ENCODE measurements around the gene MAPK7.

Gene MAPK7

DNA sequence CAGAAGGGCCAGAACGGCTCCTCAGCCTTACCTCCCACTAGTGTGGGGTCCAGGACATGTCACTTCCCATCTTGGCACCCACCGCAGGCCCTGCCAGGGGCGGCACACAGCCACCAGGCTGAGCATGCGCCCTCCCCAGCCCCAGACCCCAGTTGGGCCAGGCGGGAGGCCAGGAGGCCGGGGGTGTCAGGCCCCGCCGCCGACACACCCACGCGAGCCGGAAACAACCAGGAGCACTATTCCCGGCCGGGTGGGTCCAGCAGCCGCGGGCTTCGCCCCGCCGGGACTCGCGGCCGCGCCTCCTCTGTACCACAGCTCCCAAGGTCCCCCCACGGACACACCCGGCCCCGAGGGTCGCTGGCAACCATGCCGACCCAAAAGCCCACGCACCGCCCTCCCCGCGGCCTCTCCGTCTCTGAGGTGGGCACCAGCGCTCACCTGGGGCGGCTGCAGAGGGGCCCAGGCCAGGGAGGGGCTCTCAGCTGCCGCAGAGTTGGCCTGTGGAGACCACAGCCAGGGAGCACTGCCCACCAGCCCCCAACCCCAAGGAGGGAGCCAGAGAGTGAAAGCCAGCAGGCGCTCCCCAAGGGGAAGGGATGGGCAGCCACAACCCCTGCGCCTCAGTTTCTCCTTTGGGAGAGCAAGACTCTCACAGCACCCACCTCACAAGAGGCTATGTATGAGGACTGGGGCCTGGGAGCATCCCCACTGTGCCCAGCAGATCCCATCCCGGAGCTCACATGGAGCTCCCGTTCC is 33.8 kb upstream of the MAPK7 start:
- TF ChIP-seq, protein P1, sequence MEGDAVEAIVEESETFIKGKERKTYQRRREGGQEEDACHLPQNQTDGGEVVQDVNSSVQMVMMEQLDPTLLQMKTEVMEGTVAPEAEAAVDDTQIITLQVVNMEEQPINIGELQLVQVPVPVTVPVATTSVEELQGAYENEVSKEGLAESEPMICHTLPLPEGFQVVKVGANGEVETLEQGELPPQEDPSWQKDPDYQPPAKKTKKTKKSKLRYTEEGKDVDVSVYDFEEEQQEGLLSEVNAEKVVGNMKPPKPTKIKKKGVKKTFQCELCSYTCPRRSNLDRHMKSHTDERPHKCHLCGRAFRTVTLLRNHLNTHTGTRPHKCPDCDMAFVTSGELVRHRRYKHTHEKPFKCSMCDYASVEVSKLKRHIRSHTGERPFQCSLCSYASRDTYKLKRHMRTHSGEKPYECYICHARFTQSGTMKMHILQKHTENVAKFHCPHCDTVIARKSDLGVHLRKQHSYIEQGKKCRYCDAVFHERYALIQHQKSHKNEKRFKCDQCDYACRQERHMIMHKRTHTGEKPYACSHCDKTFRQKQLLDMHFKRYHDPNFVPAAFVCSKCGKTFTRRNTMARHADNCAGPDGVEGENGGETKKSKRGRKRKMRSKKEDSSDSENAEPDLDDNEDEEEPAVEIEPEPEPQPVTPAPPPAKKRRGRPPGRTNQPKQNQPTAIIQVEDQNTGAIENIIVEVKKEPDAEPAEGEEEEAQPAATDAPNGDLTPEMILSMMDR (IDR thresholded peaks at IDR 0.05; ENCODE audit: insufficient read depth, low read length, missing control alignments): no peak
- ChIA-PET POLR2A (no interaction called here), CTCF (interaction anchor here (2.3 kb wide), 1 partner anchor 10 kb away, joined by 8 read pairs; no protein-coding TSS in a partner anchor)
- H3K4me3 ChIP-seq (ENCODE audit: low read depth, low read length): no peak overlapping the region
- no peak for DNase-seq (ENCODE audit: low read depth, low spot score)

DNA sequence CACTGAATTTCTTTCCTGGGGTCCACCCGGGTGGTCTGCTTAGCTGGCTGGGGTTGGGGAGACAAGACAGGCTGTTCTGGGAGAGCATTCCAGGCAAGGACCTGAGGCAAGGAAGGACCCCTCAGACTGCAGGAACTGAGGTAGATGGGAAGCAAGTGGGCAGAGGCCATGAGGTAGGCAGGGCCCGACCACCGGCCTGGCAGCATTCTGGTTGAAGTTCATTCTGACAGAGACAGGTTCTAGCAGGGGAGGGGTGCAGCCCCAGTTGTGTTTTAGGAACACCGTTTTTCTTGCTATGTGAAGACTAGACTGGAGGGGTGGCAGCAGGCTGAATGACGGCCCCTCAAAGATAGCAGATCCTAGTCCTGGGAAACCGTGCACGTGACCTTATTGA is 33.2 kb upstream of the MAPK7 start:
- H3K4me3 ChIP-seq (ENCODE audit: low read depth, low read length): no peak overlapping the region
- ChIA-PET POLR2A (no interaction called here), CTCF (interaction anchor here (2.3 kb wide), 1 partner anchor 10 kb away, joined by 8 read pairs; no protein-coding TSS in a partner anchor)
- TF ChIP-seq, protein P1 (IDR thresholded peaks at IDR 0.05; ENCODE audit: insufficient read depth, low read length, missing control alignments): no peak
- no peak for DNase-seq (ENCODE audit: low read depth, low spot score)

DNA sequence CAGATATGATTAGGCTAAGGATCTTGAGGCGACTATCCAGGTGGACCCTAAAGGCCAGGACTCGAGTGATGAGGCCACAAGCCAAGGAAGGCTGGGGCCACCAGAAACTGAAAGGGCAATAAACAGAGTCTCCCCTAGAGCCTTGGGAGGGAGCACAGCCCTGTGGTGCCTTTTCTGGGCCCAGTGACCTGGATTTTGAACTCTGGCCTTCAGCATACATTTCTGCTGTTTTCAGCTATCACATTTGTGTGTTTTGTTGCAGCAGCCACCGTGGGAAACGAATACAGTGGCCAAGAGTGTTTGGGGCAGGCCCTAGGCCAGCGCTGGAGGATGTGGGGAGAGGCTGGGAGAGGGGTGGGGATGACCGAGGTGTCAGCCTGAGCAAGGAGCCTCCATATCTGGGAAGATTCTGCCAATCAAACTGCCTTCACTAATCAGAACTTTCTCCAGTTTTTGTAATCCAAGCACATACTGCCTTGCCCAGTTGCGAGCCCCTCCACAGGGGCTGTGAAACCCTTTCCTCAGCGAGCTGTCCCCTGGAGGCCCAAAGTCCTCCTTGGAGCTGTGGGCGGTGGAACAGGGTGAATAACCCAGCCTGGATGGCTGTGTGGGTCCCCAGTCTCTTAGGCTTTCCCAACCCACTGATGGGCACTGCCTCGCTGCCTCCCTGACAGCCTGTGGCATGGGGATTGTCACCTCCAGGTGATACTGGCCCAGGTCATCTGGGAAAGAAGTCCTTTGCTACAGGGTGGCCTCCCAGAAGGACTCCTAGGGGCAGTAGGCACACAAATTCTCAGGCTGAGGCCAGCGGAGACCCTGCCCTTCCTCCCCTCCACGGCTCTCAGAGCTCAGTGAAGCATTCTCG is 32.6 kb upstream of the MAPK7 start:
- no peak for DNase-seq (ENCODE audit: low read depth, low spot score)
- H3K4me3 ChIP-seq (ENCODE audit: low read depth, low read length): no peak overlapping the region
- TF ChIP-seq, protein P1 (IDR thresholded peaks at IDR 0.05; ENCODE audit: insufficient read depth, low read length, missing control alignments): no peak
- ChIA-PET CTCF (interaction anchor here (0.8 to 2.6 kb wide), 6 partner anchors 8 to 101 kb away, joined by 3 to 8 read pairs (median 4); partner anchors contain the start of gene B9D1), POLR2A (no interaction called here)

DNA sequence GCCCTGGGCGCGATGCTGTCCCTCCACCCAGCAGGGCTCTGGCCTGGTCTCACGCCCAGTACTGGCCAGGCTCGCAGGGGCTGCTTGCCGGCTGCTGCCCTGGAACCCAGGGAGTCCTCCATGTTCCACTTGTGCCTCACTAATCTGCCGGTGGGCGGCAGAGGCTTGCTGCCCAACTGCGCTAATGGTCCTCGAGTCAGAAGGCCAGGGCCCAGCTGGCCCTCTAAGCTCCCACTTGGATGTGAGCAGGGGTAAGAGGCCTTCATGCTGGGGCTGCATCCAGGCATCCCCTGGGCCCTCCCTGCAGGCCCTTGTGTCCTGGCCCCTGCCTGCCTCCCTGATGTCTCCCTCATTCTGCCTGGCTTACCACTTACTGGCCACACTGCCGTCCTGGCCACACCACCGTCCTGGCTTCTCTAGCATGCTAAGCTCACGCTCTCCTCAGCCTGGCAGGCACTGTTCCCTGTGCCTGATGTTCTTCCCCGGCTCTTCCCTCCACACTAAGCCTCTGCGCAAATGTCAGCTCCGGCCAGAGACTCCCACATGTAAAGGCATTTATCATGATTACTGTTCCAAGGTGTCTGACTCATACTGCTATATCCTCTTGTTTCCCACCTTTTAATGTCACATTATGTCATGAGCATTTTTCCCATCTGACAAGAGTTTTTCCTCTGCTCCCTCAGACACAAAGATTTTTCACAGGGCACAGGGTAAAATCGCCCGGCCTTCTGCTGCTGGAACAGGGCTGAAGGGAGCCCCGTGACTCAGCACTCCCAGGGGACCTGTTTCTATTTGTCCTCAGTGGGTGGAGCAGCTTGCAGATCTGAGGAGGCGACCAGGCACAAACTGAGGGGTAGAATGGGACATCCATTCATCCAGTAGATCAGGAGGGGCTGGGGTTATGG is 31.7 kb upstream of the MAPK7 start:
- TF ChIP-seq, protein P1 (IDR thresholded peaks at IDR 0.05; ENCODE audit: insufficient read depth, low read length, missing control alignments): no peak
- H3K4me3 ChIP-seq (ENCODE audit: low read depth, low read length): no peak overlapping the region
- ChIA-PET POLR2A (interaction anchor here (1.7 kb wide), 1 partner anchor 31 kb away, joined by 4 read pairs; no protein-coding TSS in a partner anchor), CTCF (interaction anchor here (0.8 to 2.6 kb wide), 7 partner anchors 8 to 417 kb away, joined by 3 to 8 read pairs (median 4); partner anchors contain the start of gene B9D1)
- peak; percentile 62 for DNase-seq (ENCODE audit: low read depth, low spot score)

DNA sequence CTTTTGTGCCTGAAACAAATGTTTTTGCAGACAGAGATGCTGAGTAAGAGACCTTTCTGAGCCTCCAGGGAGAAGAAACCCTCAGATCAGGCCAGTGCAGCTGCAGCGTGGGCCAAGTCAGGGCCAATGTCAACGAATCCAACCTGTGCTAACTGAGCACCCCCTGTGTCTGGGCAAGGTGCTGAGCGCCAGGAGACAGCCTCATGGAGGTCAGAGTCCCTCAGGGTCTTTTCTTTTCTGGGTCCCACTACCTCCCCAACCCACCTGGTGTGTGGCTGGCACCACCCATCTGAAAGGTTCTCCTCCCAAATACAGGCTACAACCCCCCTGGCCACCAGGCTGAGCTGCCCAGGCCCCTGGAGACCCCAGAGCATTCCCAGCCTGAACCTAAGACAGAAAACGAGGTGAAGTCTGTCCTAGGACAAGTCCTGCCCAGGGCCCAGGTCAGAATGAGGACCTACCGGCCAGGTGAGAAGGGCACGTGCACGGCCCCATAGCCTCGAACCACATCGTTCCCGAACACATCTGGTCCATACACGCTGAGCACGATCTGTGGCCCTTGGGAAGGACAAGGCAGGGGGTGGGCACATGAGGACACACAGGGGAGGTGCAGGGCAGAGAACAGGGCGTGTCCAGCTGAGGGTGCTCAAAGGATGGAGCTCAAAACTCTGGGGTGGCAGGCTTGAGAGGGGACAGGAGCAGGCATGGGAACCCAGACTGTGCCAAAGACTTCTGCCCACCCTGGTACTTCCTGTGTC is 30.8 kb upstream of the MAPK7 start:
- POLR2A ChIA-PET: interaction anchor here (1.7 kb wide), 1 partner anchor 30 kb away, joined by 4 read pairs; no protein-coding TSS in a partner anchor
- TF ChIP-seq, protein P1 (IDR thresholded peaks at IDR 0.05; ENCODE audit: insufficient read depth, low read length, missing control alignments): no peak

More for the DNA sequence above, 30.8 kb upstream of the MAPK7 start:
- CTCF ChIA-PET: interaction anchor here (1.0 to 2.6 kb wide), 4 partner anchors 9 to 416 kb away, joined by 3 to 8 read pairs (median 4); partner anchors contain the start of gene B9D1
- no peak overlapping the region for H3K4me3 ChIP-seq (ENCODE audit: low read depth, low read length)
- no peak for DNase-seq (ENCODE audit: low read depth, low spot score)
